ENCODE measurements around the gene GAB1. TPM values are rescaled to one million over a fixed set of nuclear protein-coding genes. Genes with fewer than 3 reads are reported as not detected.

GAB1 gene
- total RNA-seq, 1 donor from 2014 or later = 64.8 TPM

DNA sequence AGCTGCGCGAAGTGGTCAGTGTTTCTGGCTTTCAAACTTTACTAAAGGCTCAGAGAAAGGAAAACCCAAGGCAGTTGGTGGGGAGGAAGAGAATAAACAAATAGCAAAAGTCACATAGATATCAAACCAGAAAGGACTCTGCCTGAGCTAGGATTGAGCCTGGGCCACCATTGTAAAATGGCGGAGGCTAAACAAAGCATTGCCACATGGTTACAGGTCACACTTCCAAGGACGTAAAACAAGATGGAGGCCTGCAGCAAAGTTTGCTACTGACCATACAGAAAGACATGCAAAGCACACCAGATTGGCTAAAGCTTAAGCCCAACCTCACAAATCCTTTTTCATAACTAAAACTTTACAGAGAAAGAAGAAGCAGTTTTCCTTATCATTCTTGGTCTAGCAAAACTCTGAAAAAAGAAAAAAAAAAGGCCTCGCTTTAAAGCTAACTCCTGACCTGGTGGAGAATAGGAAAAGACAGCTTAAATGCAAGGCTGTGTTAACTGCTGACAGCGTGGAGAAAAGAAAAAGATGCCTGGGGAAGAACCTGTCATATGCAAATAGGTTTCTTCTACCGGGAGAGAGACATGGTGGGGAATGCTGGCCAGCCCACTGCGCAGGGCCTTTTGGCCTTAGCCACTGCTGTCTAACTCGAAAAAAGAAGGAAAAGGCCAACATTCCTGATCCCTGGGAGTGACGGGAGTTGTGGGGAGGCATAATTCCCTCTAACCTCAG lies 95.0 kb downstream of the GAB1 start:
- intact Hi-C loops (cut with DNase I) = no loop called here
- Histone ChIP-seq H3K4me1 (no peaks in the 10 kb centered on the region), H3K36me3 (peaks cover 11% of the 10 kb centered on the region), H3K9me3 (no peaks in the 10 kb centered on the region), H3K27ac (no peak overlapping the region), H3K27me3 (no peaks in the 10 kb centered on the region), H3K4me3 (no peak overlapping the region)
- TF ChIP-seq CTCF (IDR thresholded peaks at IDR 0.05) = no peak
- no peak for ATAC-seq
- DNase-seq = no peak

DNA sequence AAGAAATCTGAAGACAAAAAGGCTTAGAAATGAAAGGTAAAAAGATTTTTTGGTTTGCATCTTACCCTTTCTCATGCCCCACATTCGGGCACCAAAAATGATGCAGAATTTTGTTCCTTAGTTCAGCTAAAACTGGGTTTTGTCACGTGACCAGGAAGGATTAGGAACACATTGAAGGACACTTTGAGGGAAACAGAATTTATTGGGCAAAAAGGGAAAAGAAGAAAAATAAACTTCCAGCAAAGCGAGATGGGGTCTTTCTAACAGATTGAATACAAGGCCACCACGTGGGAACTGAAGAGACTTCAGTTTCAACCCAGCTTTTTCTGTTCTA lies 95.5 kb downstream of the GAB1 start:
- Histone ChIP-seq H3K4me3 (no peak overlapping the region), H3K27ac (no peak overlapping the region), H3K36me3 (peaks cover 11% of the 10 kb centered on the region), H3K9me3 (no peaks in the 10 kb centered on the region), H3K4me1 (no peaks in the 10 kb centered on the region), H3K27me3 (no peaks in the 10 kb centered on the region)
- no peak for TF ChIP-seq CTCF (IDR thresholded peaks at IDR 0.05)
- intact Hi-C loops (cut with DNase I) = no loop called here
- ATAC-seq (no peak), DNase-seq (no peak)

- Histone ChIP-seq H3K4me1 (no peaks in the 10 kb centered on the region), H3K27me3 (no peaks in the 10 kb centered on the region), H3K27ac (no peak overlapping the region), H3K9me3 (no peaks in the 10 kb centered on the region), H3K4me3 (no peak overlapping the region), H3K36me3 (peaks cover 14% of the 10 kb centered on the region)
- ATAC-seq (no peak), DNase-seq (no peak)
- TF ChIP-seq CTCF (IDR thresholded peaks at IDR 0.05) = no peak
- intact Hi-C loops (cut with DNase I) = no loop called here
These were observed 96.6 kb downstream of the GAB1 start for GRCh38 chr4:143433231-143433630.

GRCh38 chr4:143435955-143436354 lies 99.3 kb downstream of the GAB1 start:
- Histone ChIP-seq H3K4me3 (no peak overlapping the region), H3K36me3 (peaks cover 36% of the 10 kb centered on the region), H3K27me3 (no peaks in the 10 kb centered on the region), H3K27ac (no peak overlapping the region), H3K4me1 (no peaks in the 10 kb centered on the region), H3K9me3 (no peaks in the 10 kb centered on the region)
- DNase-seq (no peak), ATAC-seq (no peak)
- TF ChIP-seq CTCF (IDR thresholded peaks at IDR 0.05) = no peak
- intact Hi-C loops (cut with DNase I) = no loop called here

DNA sequence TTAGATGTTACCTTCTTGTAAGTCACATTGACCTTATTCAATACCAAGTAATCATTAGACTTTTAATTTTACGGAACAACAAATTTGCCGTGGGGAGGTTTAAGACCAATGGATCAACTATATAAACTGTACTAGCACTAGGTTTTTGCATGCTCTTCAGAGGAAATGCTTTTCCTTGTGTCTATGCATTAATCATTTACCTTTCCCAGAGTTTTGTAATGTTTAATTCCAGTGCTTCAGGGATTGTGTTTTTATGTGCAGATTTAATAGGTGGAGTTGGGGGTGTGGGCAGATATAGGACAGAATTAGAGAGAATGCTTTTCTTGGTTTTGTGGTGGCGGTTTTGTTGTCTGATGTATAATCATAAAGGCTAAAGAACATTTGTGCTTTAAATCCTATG lies 100.8 kb downstream of the GAB1 start:
- intact Hi-C loops (cut with DNase I) = no loop called here
- ATAC-seq = no peak
- no peak overlapping the region for H3K4me3 ChIP-seq
- no peak for TF ChIP-seq CTCF (IDR thresholded peaks at IDR 0.05)
- H3K36me3 ChIP-seq = peaks cover 36% of the 10 kb centered on the region
- H3K27ac ChIP-seq = no peak overlapping the region
- H3K9me3 ChIP-seq = no peaks in the 10 kb centered on the region
- DNase-seq = no peak
- H3K27me3 ChIP-seq = no peaks in the 10 kb centered on the region
- no peaks in the 10 kb centered on the region for H3K4me1 ChIP-seq

DNA sequence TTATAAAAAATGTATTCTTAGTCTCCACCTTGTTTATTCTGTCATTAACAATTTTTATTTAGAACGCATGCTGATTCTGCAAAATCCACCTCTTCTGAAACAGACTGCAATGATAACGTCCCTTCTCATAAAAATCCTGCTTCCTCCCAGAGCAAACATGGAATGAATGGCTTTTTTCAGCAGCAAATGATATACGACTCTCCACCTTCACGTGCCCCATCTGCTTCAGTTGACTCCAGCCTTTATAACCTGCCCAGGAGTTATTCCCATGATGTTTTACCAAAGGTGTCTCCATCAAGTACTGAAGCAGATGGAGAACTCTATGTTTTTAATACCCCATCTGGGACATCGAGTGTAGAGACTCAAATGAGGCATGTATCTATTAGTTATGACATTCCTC lies 101.3 kb downstream of the GAB1 start:
- TF ChIP-seq CTCF (IDR thresholded peaks at IDR 0.05) = no peak
- intact Hi-C loops (cut with DNase I) = no loop called here
- DNase-seq (no peak), ATAC-seq (no peak)
- Histone ChIP-seq H3K9me3 (no peaks in the 10 kb centered on the region), H3K27ac (no peak overlapping the region), H3K4me1 (no peaks in the 10 kb centered on the region), H3K36me3 (peaks cover 36% of the 10 kb centered on the region), H3K27me3 (no peaks in the 10 kb centered on the region), H3K4me3 (no peak overlapping the region)
